H1 (cell line): Measurements from ENCODE around the gene TMEM120A. TPM values are rescaled to one million over a fixed set of nuclear protein-coding genes. Genes with fewer than 3 reads are reported as not detected.

ENCODE experiments used
- CTCF ChIA-PET: fragments of 300-600 bp; sonication (Branson Sonifier 250); formaldehyde crosslinking; loops from one replicate; lab custom pipeline; 2021; ENCODE audit not compliant: partially characterized antibody; lab: Charles Lee
- POLR2A ChIA-PET: fragments of 300-600 bp; sonication (Branson Sonifier 250); formaldehyde crosslinking; loops from one replicate; lab custom pipeline; 2021; ENCODE audit warnings: inconsistent platforms; ENCODE audit not compliant: partially characterized antibody; lab: Charles Lee
- DNase-seq, 2 experiments: peaks; one replicate each; pipeline versions ENCODE4 v3.0.0 to v3.0.0-alpha.2; 2010 to 2022; ENCODE audit warnings: low spot score in 2 of 2, low read depth in 1 of 2, mixed read lengths in 1 of 2
- FAIRE-seq: peaks from 2 replicates; lab custom pipeline; 2011; peaks lifted over from hg19 to GRCh38; lab: Jason Lieb, UNC
- H2AFZ ChIP-seq: 2 replicates; pipeline ENCODE4 v1.8.1; 2012; ENCODE audit warnings: low read length, inconsistent platforms
- H2AK5ac ChIP-seq: 2 replicates; pipeline ENCODE4 v1.6.1; 2013; ENCODE audit warnings: low read depth, low read length
- H2BK120ac ChIP-seq: replicated peaks from 2 replicates; pipeline ENCODE3; 2013; ENCODE audit warnings: low read depth, low read length, inconsistent platforms
- H2BK12ac ChIP-seq: 2 replicates; pipeline ENCODE4 v1.6.1; 2013; ENCODE audit warnings: low read depth, low read length
- H2BK15ac ChIP-seq: 2 replicates; pipeline ENCODE4 v1.6.1; 2013; ENCODE audit warnings: low read length
- H2BK20ac ChIP-seq: 2 replicates; pipeline ENCODE4 v1.6.1; 2013; ENCODE audit warnings: low read length
- H2BK5ac ChIP-seq: 2 replicates; pipeline ENCODE4 v1.6.1; 2013; ENCODE audit warnings: low read depth, low read length
- H3K14ac ChIP-seq: 2 replicates; pipeline ENCODE4 v1.6.1; 2013; ENCODE audit warnings: inconsistent platforms; ENCODE audit not compliant: insufficient read length
- H3K18ac ChIP-seq: 2 replicates; pipeline ENCODE4 v1.6.1; 2013; ENCODE audit warnings: low read length; ENCODE audit errors: extremely low read depth
- H3K23ac ChIP-seq: 2 replicates; pipeline ENCODE4 v1.6.1; 2013; ENCODE audit warnings: inconsistent platforms; ENCODE audit not compliant: insufficient read length
- H3K23me2 ChIP-seq: 2 replicates; pipeline ENCODE4 v1.6.1; 2013; ENCODE audit warnings: low read depth, low read length
- H3K27ac ChIP-seq: 2 replicates; pipeline ENCODE4 v1.6.1; 2011; ENCODE audit warnings: low read depth, low read length, inconsistent platforms
- H3K27me3 ChIP-seq, 4 experiments: replicated peaks in 1 of 4; 1 replicate in 1 of 4; 2 replicates in 3 of 4; pipeline versions ENCODE4 v1.6.1 to v1.8.1; 2011 to 2013; ENCODE audit warnings: low read length in 3 of 4, mild to moderate bottlenecking in 3 of 4, inconsistent platforms in 2 of 4, mixed read lengths in 2 of 4, moderate library complexity in 1 of 4; ENCODE audit not compliant: control insufficient read depth in 3 of 4, insufficient read depth in 3 of 4; ENCODE audit errors: extremely low read depth in 1 of 4
- H3K36me3 ChIP-seq, 4 experiments: 2 replicates each; pipeline versions ENCODE4 v1.6.1 to v1.8.1; 2011 to 2013; ENCODE audit warnings: mild to moderate bottlenecking in 4 of 4, low read length in 3 of 4, moderate library complexity in 2 of 4, control low read depth in 1 of 4, inconsistent platforms in 1 of 4; ENCODE audit not compliant: insufficient read depth in 4 of 4, control insufficient read depth in 2 of 4
- H3K4ac ChIP-seq: replicated peaks from 2 replicates; pipeline ENCODE3; 2013; ENCODE audit warnings: low read length, low read depth, mixed read lengths, inconsistent platforms; ENCODE audit not compliant: insufficient read length
- H3K4me1 ChIP-seq, 4 experiments: replicated peaks in 1 of 4; 1 replicate in 1 of 4; 2 replicates in 3 of 4; pipeline versions ENCODE4 v1.6.1 to v1.8.1; 2011 to 2013; ENCODE audit warnings: low read length in 3 of 4, inconsistent platforms in 2 of 4, mixed read lengths in 1 of 4; ENCODE audit not compliant: insufficient read depth in 4 of 4, control insufficient read depth in 3 of 4
- H3K4me2 ChIP-seq, 2 experiments: 2 replicates each; pipeline versions ENCODE4 v1.6.1 to v1.8.1; 2011 to 2013; ENCODE audit warnings: low read depth in 2 of 2, low read length in 2 of 2, control low read depth in 1 of 2, inconsistent platforms in 1 of 2, mild to moderate bottlenecking in 1 of 2; ENCODE audit not compliant: insufficient read depth in 1 of 2
- H3K4me3 ChIP-seq, 4 experiments: fragments of 200-600, 300-600 bp in 1 of 4; sonication (generic), shearing (Covaris generic), sonication (Bioruptor Twin) in 1 of 4; 2 replicates each; pipeline versions ENCODE4 v1.5.1 to v1.8.1; 2011 to 2016; ENCODE audit warnings: low read length in 4 of 4, low read depth in 3 of 4, control low read depth in 2 of 4, inconsistent platforms in 2 of 4, mild to moderate bottlenecking in 2 of 4, mixed read lengths in 1 of 4, moderate library complexity in 1 of 4; ENCODE audit not compliant: insufficient read depth in 2 of 4; ENCODE audit errors: extremely low read depth in 1 of 4
- H3K56ac ChIP-seq: replicated peaks from 2 replicates; pipeline ENCODE3; 2013; ENCODE audit warnings: low read depth, mild to moderate bottlenecking, mixed read lengths, low read length, inconsistent platforms; ENCODE audit not compliant: insufficient read length
- H3K79me1 ChIP-seq: 2 replicates; pipeline ENCODE4 v1.6.1; 2013; ENCODE audit warnings: low read depth, low read length, control low read depth
- H3K79me2 ChIP-seq, 2 experiments: 2 replicates each; pipeline versions ENCODE4 v1.6.1 to v1.8.1; 2012 to 2013; ENCODE audit warnings: low read length in 2 of 2, mild to moderate bottlenecking in 2 of 2, inconsistent platforms in 1 of 2; ENCODE audit not compliant: insufficient read depth in 2 of 2, control insufficient read depth in 1 of 2
- H3K9ac ChIP-seq, 4 experiments: replicated peaks in 1 of 4; 1 replicate in 1 of 4; 2 replicates in 3 of 4; pipeline versions ENCODE4 v1.6.1 to v1.8.1; 2011 to 2013; ENCODE audit warnings: low read depth in 3 of 4, low read length in 3 of 4, control low read depth in 2 of 4, mild to moderate bottlenecking in 2 of 4, moderate library complexity in 2 of 4, inconsistent platforms in 1 of 4; ENCODE audit errors: extremely low read depth in 1 of 4
- H3K9me3 ChIP-seq, 2 experiments: 2 replicates each; pipeline versions ENCODE4 v1.6.1 to v1.8.1; 2012 to 2013; ENCODE audit warnings: mild to moderate bottlenecking in 2 of 2, moderate library complexity in 2 of 2, control low read depth in 1 of 2, inconsistent platforms in 1 of 2, low read depth in 1 of 2, low read length in 1 of 2, mixed read lengths in 1 of 2; ENCODE audit not compliant: insufficient read depth in 2 of 2
- H4K20me1 ChIP-seq, 2 experiments: replicated peaks in 1 of 2; 2 replicates each; pipeline versions ENCODE3 to v1.8.1; 2011 to 2013; ENCODE audit warnings: inconsistent platforms in 2 of 2, low read length in 2 of 2, mild to moderate bottlenecking in 1 of 2; ENCODE audit not compliant: insufficient read depth in 2 of 2, control insufficient read depth in 1 of 2
- H4K5ac ChIP-seq: 2 replicates; pipeline ENCODE4 v1.6.1; 2013; ENCODE audit warnings: low read length, low read depth, mixed read lengths, inconsistent platforms; ENCODE audit not compliant: insufficient read length
- H4K8ac ChIP-seq: 2 replicates; pipeline ENCODE4 v1.8.0; 2013; ENCODE audit warnings: mild to moderate bottlenecking, moderate library complexity, low read length, inconsistent platforms; ENCODE audit not compliant: insufficient read depth; ENCODE audit errors: extremely low read depth
- H4K91ac ChIP-seq: replicated peaks from 2 replicates; pipeline ENCODE3; 2013; ENCODE audit warnings: low read length, mixed read lengths, inconsistent platforms; ENCODE audit not compliant: insufficient read length
- E2F6 ChIP-seq: IDR thresholded peaks from 2 replicates; pipeline ENCODE4 v1.6.1; 2012; ENCODE audit warnings: inconsistent platforms
- KDM4A ChIP-seq: IDR thresholded peaks from one replicate; pipeline ENCODE4 v1.7.1; 2012; ENCODE audit warnings: low read depth, mild to moderate bottlenecking, moderate library complexity, low read length, inconsistent platforms; ENCODE audit not compliant: severe bottlenecking
- KDM5A ChIP-seq: fragments of 200-600 bp; IDR thresholded peaks from 2 replicates; pipeline ENCODE4 v1.7.1; 2012; ENCODE audit warnings: mild to moderate bottlenecking, low read length, inconsistent platforms, mixed read lengths
- POLR2A ChIP-seq, 2 experiments: IDR thresholded peaks; 1 replicate in 1 of 2; 2 replicates in 1 of 2; pipeline ENCODE4 v1.6.1; 2011; ENCODE audit warnings: low read depth in 2 of 2, low read length in 2 of 2, mild to moderate bottlenecking in 2 of 2; ENCODE audit errors: control extremely low read depth in 1 of 2
- RNF2 ChIP-seq: fragments of 200-900, 300-1000 bp; sonication (generic); IDR thresholded peaks from 2 replicates; pipeline ENCODE4 v1.7.1; 2016; ENCODE audit warnings: borderline replicate concordance, low read depth, mild to moderate bottlenecking, antibody characterized with exemption, low read length; ENCODE audit not compliant: poor library complexity, severe bottlenecking; ENCODE audit errors: missing control alignments
- SP1 ChIP-seq: IDR thresholded peaks from 2 replicates; pipeline ENCODE4 v1.6.1; 2011; ENCODE audit warnings: low read depth, low read length
- ZNF274 ChIP-seq: IDR thresholded peaks from 2 replicates; pipeline ENCODE4 v1.7.0; 2012; ENCODE audit warnings: low read length, borderline replicate concordance; ENCODE audit errors: extremely low read depth
- WGBS, 2 experiments: shearing (Covaris generic) in 1 of 2; methylation state at CpG; one replicate each; pipeline versions ENCODE4 v1.1.6 to v1.1.7; 2013 to 2015; ENCODE audit warnings: low lambda C conversion rate in 2 of 2, mixed read lengths in 2 of 2, inconsistent platforms in 1 of 2, low coverage in 1 of 2, missing lambda C conversion rate in 1 of 2; ENCODE audit not compliant: insufficient replicate concordance in 2 of 2, insufficient coverage in 1 of 2, insufficient read length in 1 of 2; ENCODE audit errors: extremely low coverage in 1 of 2, missing lambda C conversion rate in 1 of 2; 5-methylcytosine and 5-hydroxymethylcytosine counted together
- polyA plus RNA-seq, 7 experiments: library from polyadenylated mRNA; depleted of rRNA in 3 of 7; stranded (reverse) in 5 of 7; unstranded in 2 of 7; fragments of >200 nt in 5 of 7; fragments of 200-250 nt in 2 of 7; gene quantifications; 1 replicate in 5 of 7; 2 replicates in 1 of 7; 4 replicates in 1 of 7; pipeline versions ENCODE4 v1.2.1 to v1.2.3, GENCODE V29; 2011 to 2013; ENCODE audit warnings: missing spikeins in 2 of 7, mixed read lengths in 2 of 7
- total RNA-seq: library from RNA; stranded (reverse); fragmentation: NEBNext Ultra II Directional; extraction: Animal tissue kit (Norgen Biotek cat#: 25700); gene quantifications from 2 replicates; pipeline ENCODE4 v1.2.1, GENCODE V29; 2021

The TMEM120A gene
- total and polyA plus RNA-seq, 2 of the 8 experiments (the other 6 are each of a cell fraction or from before 2014, with no cell fraction given): 15.6 to 49.9 TPM

- ChIA-PET POLR2A (interaction anchor here (0.7 to 1.6 kb wide), 6 partner anchors 10 to 56 kb away, joined by 3 to 6 read pairs (median 3); no protein-coding TSS in a partner anchor), CTCF (interaction anchor here (0.6 to 2.2 kb wide), 6 partner anchors 12 to 207 kb away, joined by 3 to 11 read pairs (median 6); no protein-coding TSS in a partner anchor)
- no peak overlapping the region for H3K18ac ChIP-seq
- H4K20me1 ChIP-seq: peaks cover 3 to 4% of the 10 kb centered on the region in 2 experiments
- H3K9ac ChIP-seq: no peak overlapping the region
- H3K79me2 ChIP-seq: no peaks in the 10 kb centered on the region; a peak in 1 of 4 replicates
- TF ChIP-seq SP1: no peak
- TF ChIP-seq KDM5A: no peak
- TF ChIP-seq E2F6: no peak
- TF ChIP-seq POLR2A (IDR thresholded peaks at IDR 0.05; ENCODE audit: control extremely low read depth in 1 of 2, low read depth in 2 of 2, low read length in 2 of 2): no peak
- TF ChIP-seq RNF2: no peak
- no peak for TF ChIP-seq KDM4A
- TF ChIP-seq ZNF274: no peak
- no peak overlapping the region for H2BK12ac ChIP-seq
- H3K27me3 ChIP-seq: no peaks in the 10 kb centered on the region
- DNase-seq (no peak), FAIRE-seq (no peak)
- no peak overlapping the region for H2BK15ac ChIP-seq
- no peak overlapping the region for H3K4ac ChIP-seq
- no peak overlapping the region for H4K91ac ChIP-seq
- no peak overlapping the region for H2BK120ac ChIP-seq
- no peak overlapping the region for H2AK5ac ChIP-seq
- no peak overlapping the region for H3K27ac ChIP-seq
- H3K79me1 ChIP-seq: no peaks in the 10 kb centered on the region; the same call in 1 of the 2 replicates
- no peak overlapping the region for H3K14ac ChIP-seq
- no peaks in the 10 kb centered on the region for H3K23me2 ChIP-seq
- H3K4me3 ChIP-seq: no peak overlapping the region
- H2BK20ac ChIP-seq: no peak overlapping the region
- peaks cover 4 to 29% (median 7%) of the 10 kb centered on the region in 4 experiments; a peak in 6 of 8 replicates for H3K36me3 ChIP-seq
- no peak overlapping the region for H4K5ac ChIP-seq
- H2BK5ac ChIP-seq: no peak overlapping the region
- 91% methylated on average over 6 of the region's 6 CpGs; no CpG with 5 or more reads in 1 of the 2 experiments for WGBS, 2 experiments
- H3K4me2 ChIP-seq: no peak overlapping the region
- peaks cover 2 to 11% (median 4%) of the 10 kb centered on the region in 4 experiments for H3K4me1 ChIP-seq
- no peaks in the 10 kb centered on the region for H3K9me3 ChIP-seq
- H4K8ac ChIP-seq: no peak overlapping the region; the same call in 1 of the 2 replicates
- H3K56ac ChIP-seq: no peak overlapping the region
- H2AFZ ChIP-seq: no peak overlapping the region
- H3K23ac ChIP-seq: no peak overlapping the region
These were observed 34.0 kb downstream of the TMEM120A start for GRCh38 chr7:75960372-75960771.
